Panc1 (cell line): Measurements from ENCODE around the gene PCYT1B. TPM values are rescaled to one million over a fixed set of nuclear protein-coding genes. Genes with fewer than 3 reads are reported as not detected.

Experiments used
- ATAC-seq: fragments of 200-7000 bp; cut with Tn5 transposase; 2 replicates; pipeline ENCODE4 v1.9.1; 2020; ENCODE audit warnings: mild to moderate bottlenecking, moderate library complexity
- BruUV-seq: library from RNA; stranded (reverse); fragments of 400-500 nt; replicated peaks from 2 replicates; lab custom pipeline; 2021; lab: Mats Ljungman, UMichigan
- CTCF ChIA-PET: fragments of 300-600 bp; sonication (Branson Sonifier 250); formaldehyde crosslinking; loops from one replicate; lab custom pipeline; 2022; ENCODE audit warnings: antibody characterized with exemption; lab: Charles Lee
- POLR2A ChIA-PET: fragments of 300-600 bp; sonication (Branson Sonifier 250); formaldehyde crosslinking; loops from one replicate; lab custom pipeline; 2022; ENCODE audit warnings: antibody characterized with exemption; lab: Charles Lee
- DNase-seq: peaks from one replicate; pipeline ENCODE4 v3.0.0-alpha.2; 2010; ENCODE audit warnings: low read depth, low spot score
- H3K27ac ChIP-seq: 2 replicates; pipeline ENCODE4 v1.5.1; 2011; ENCODE audit warnings: mild to moderate bottlenecking, low read length, inconsistent platforms
- H3K27me3 ChIP-seq: fragments of 200-500 bp; sonication (Bioruptor generic); 2 replicates; pipeline ENCODE4 v1.6.0; 2014; ENCODE audit warnings: low read length, inconsistent platforms; ENCODE audit not compliant: control insufficient read depth, insufficient read depth
- H3K36me3 ChIP-seq: fragments of 200-500 bp; sonication (Bioruptor generic); 2 replicates; pipeline ENCODE4 v1.5.1; 2014; ENCODE audit warnings: inconsistent platforms, mild to moderate bottlenecking, low read length, moderate library complexity; ENCODE audit not compliant: control insufficient read depth, insufficient read depth
- H3K4me1 ChIP-seq: 2 replicates; pipeline ENCODE4 v1.5.1; 2011; ENCODE audit warnings: inconsistent platforms, mild to moderate bottlenecking, low read length, moderate library complexity; ENCODE audit not compliant: control insufficient read depth, insufficient read depth
- H3K4me3 ChIP-seq, 2 experiments: 2 replicates each; pipeline ENCODE4 v1.5.1; 2011 to 2012; ENCODE audit warnings: low read depth in 2 of 2, low read length in 2 of 2, mild to moderate bottlenecking in 2 of 2, inconsistent platforms in 1 of 2, moderate library complexity in 1 of 2
- H3K9me3 ChIP-seq: fragments of 200-500 bp; sonication (Bioruptor generic); 2 replicates; pipeline ENCODE4 v1.5.1; 2014; ENCODE audit warnings: low read depth, mild to moderate bottlenecking, inconsistent platforms, low read length, moderate library complexity; ENCODE audit not compliant: control insufficient read depth, insufficient read depth
- CTCF ChIP-seq: fragments of 450-650 bp; IDR thresholded peaks from 2 replicates; pipeline ENCODE4 v1.5.1; 2017; ENCODE audit warnings: mild to moderate bottlenecking
- POLR2AphosphoS5 ChIP-seq: IDR thresholded peaks from 2 replicates; pipeline ENCODE4 v1.6.1; 2012; ENCODE audit warnings: mild to moderate bottlenecking, low read depth, low read length, moderate library complexity
- REST ChIP-seq, 2 experiments: IDR thresholded peaks; 2 replicates each; pipeline ENCODE4 v1.6.1; 2011 to 2012; ENCODE audit warnings: low read depth in 2 of 2, control low read depth in 1 of 2, low read length in 1 of 2, mild to moderate bottlenecking in 1 of 2, moderate library complexity in 1 of 2; ENCODE audit not compliant: insufficient read depth in 1 of 2
- SIN3A ChIP-seq: IDR thresholded peaks from 2 replicates; pipeline ENCODE4 v1.6.1; 2012; ENCODE audit warnings: low read depth, mild to moderate bottlenecking, low read length, moderate library complexity, borderline replicate concordance; ENCODE audit not compliant: insufficient read depth
- TCF7L2 ChIP-seq: IDR thresholded peaks from 2 replicates; pipeline ENCODE4 v1.6.1; 2011; ENCODE audit warnings: mild to moderate bottlenecking, low read depth, low read length, inconsistent platforms
- in situ Hi-C: cut with HindIII; loops from 2 replicates; pipeline ENCODE4 v1.10.0; 2016; ENCODE audit warnings: low sequenced_read_pairs, low pct_unique_long_range_greater_than_20kb
- intact Hi-C: fragments of 100-400 bp; cut with micrococcal nuclease; formaldehyde crosslinking; loops from one replicate; pipeline ENCODE4 v1.10.0; 2022; ENCODE audit not compliant: unreplicated experiment
- total RNA-seq: library from RNA; stranded (reverse); gene quantifications from one replicate; pipeline ENCODE4 v1.2.1, GENCODE V29; 2021; ENCODE audit not compliant: unreplicated experiment

The PCYT1B gene
- total RNA-seq, 1 experiment from 2014 or later: 0.03 TPM

GRCh38 chrX:24553011-24553410, 94.1 kb downstream of the PCYT1B start:
- H3K4me3 ChIP-seq: no peak overlapping the region
- TF ChIP-seq TCF7L2 (no peak), POLR2AphosphoS5 (no peak), REST (IDR thresholded peaks at IDR 0.05; ENCODE audit: insufficient read depth in 1 of 2, low read depth in 2 of 2, low read length in 1 of 2) (no peak), SIN3A (no peak), CTCF (no peak)
- H3K9me3 ChIP-seq: no peaks in the 10 kb centered on the region
- H3K27ac ChIP-seq: no peak overlapping the region
- no peaks in the 10 kb centered on the region for H3K36me3 ChIP-seq
- ChIA-PET POLR2A (no interaction called here), CTCF (no interaction called here)
- in situ Hi-C loops (no loop called here), intact Hi-C loops (no loop called here)
- DNase-seq (no peak), ATAC-seq (no peak)
- no peaks in the 10 kb centered on the region for H3K4me1 ChIP-seq
- BruUV-seq: no TSS peak
- H3K27me3 ChIP-seq: no peaks in the 10 kb centered on the region

GRCh38 chrX:24550166-24550565, 97.0 kb downstream of the PCYT1B start:
- BruUV-seq: no TSS peak
- H3K9me3 ChIP-seq: no peaks in the 10 kb centered on the region
- ChIA-PET POLR2A (no interaction called here), CTCF (no interaction called here)
- H3K27ac ChIP-seq: no peak overlapping the region
- intact Hi-C loops: no loop called here
- ATAC-seq: no peak
- no peaks in the 10 kb centered on the region for H3K27me3 ChIP-seq
- H3K4me1 ChIP-seq: no peaks in the 10 kb centered on the region
- H3K36me3 ChIP-seq: no peaks in the 10 kb centered on the region
- H3K4me3 ChIP-seq: no peak overlapping the region
- no peak for TF ChIP-seq CTCF
- no peak for TF ChIP-seq TCF7L2
- no peak for TF ChIP-seq SIN3A
- no peak for TF ChIP-seq POLR2AphosphoS5
- TF ChIP-seq REST (IDR thresholded peaks at IDR 0.05; ENCODE audit: insufficient read depth in 1 of 2, low read depth in 2 of 2, low read length in 1 of 2): no peak
- no peak for DNase-seq
- in situ Hi-C loops: no loop called here
